Omental fat pad (tissue), 4 donors: ENCODE data around the gene IDNK. TPM values are rescaled to one million over a fixed set of nuclear protein-coding genes. Genes with fewer than 3 reads are reported as not detected.
A peak's percentile ranks its signal among the peaks of the same experiment; 100 is the strongest.

Source experiments
- ATAC-seq: fragments of 150-250 bp; one replicate; pipeline ENCODE4 v1.9.1; 2016; ENCODE audit warnings: mild to moderate bottlenecking, moderate library complexity; ENCODE audit not compliant: low FRiP score
- DNase-seq: peaks from one replicate; pipeline ENCODE4 v3.0.0-alpha.2; 2019; ENCODE audit warnings: low spot score
- total RNA-seq, 4 donors: library from RNA; depleted of rRNA; stranded (reverse); fragments of >200 nt; gene quantifications; one replicate each; pipeline ENCODE4 v1.1.0, GENCODE V29; 2016
- TF ChIP-seq, protein P1 (sequence below), 3 donors: fragments of 450-650 bp; IDR thresholded peaks; one replicate each; pipeline ENCODE4 v1.5.1; 2016 to 2017; ENCODE audit warnings: antibody characterized with exemption in 3 of 3, mild to moderate bottlenecking in 3 of 3, moderate library complexity in 2 of 3

The IDNK gene
- total RNA-seq, 4 donors from 2014 or later, result 5.9 to 9.0 (median 7.7) TPM

- ATAC-seq (no peak), DNase-seq (no peak)
- TF ChIP-seq, protein P1, sequence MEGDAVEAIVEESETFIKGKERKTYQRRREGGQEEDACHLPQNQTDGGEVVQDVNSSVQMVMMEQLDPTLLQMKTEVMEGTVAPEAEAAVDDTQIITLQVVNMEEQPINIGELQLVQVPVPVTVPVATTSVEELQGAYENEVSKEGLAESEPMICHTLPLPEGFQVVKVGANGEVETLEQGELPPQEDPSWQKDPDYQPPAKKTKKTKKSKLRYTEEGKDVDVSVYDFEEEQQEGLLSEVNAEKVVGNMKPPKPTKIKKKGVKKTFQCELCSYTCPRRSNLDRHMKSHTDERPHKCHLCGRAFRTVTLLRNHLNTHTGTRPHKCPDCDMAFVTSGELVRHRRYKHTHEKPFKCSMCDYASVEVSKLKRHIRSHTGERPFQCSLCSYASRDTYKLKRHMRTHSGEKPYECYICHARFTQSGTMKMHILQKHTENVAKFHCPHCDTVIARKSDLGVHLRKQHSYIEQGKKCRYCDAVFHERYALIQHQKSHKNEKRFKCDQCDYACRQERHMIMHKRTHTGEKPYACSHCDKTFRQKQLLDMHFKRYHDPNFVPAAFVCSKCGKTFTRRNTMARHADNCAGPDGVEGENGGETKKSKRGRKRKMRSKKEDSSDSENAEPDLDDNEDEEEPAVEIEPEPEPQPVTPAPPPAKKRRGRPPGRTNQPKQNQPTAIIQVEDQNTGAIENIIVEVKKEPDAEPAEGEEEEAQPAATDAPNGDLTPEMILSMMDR (IDR thresholded peaks at IDR 0.05), result no peak
Measured at GRCh38 chr9:83633676-83634075, 10.7 kb downstream of the IDNK start.

GRCh38 chr9:83636813-83637212, 13.9 kb downstream of the IDNK start:
- TF ChIP-seq, protein P1 (IDR thresholded peaks at IDR 0.05), result no peak
- DNase-seq (no peak), ATAC-seq (no peak)

DNA sequence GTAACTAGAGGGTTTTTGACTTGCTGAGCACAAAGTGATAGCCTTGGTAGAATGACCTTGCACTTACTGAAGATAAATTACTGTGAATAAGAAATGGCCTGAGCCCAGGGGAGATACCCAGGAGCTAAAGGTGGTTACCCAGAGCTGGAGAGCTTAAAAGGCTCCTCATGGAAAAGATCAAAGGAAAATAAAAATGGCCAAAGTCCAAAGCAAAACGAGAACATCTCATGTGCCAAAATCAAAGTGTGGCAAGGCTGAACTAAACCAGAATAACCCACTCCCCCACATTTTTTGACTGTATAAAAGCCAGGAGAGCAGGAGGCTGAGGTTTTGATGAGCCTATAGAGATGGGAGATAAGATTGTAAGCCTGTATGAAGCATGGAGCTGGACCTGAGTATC, 14.4 kb downstream of the IDNK start:
- ATAC-seq, result no peak
- TF ChIP-seq, protein P1 (IDR thresholded peaks at IDR 0.05), result no peak
- no peak for DNase-seq

DNA sequence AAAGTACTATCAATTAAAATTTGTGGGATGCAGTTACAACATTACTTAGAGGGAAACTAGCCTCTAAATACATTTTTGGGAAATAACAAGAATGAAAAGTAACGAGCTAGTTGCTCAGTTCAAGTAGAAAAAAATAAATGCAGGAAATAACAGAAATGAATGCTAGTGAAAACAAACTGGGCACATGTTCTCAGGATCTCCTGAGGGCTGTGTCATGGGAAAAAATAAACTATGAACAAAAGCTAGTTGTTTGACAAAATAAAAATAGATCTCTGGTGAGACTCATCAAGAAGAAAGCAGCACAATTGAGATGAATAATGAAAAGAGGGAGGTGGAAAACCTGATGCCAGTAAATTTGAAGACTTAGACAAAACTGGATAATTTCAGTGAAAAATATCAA, 16.3 kb downstream of the IDNK start:
- TF ChIP-seq, protein P1 (IDR thresholded peaks at IDR 0.05), result no peak
- ATAC-seq (no peak), DNase-seq (no peak)

- TF ChIP-seq, protein P1 (IDR thresholded peaks at IDR 0.05), result no peak
- ATAC-seq (no peak), DNase-seq (no peak)
Measured at GRCh38 chr9:83642793-83643192, 19.9 kb downstream of the IDNK start.

GRCh38 chr9:83646500-83647239, 23.7 kb downstream of the IDNK start:
- DNase-seq (no peak), ATAC-seq (no peak)
- TF ChIP-seq, protein P1 (IDR thresholded peaks at IDR 0.05), result no peak

DNA sequence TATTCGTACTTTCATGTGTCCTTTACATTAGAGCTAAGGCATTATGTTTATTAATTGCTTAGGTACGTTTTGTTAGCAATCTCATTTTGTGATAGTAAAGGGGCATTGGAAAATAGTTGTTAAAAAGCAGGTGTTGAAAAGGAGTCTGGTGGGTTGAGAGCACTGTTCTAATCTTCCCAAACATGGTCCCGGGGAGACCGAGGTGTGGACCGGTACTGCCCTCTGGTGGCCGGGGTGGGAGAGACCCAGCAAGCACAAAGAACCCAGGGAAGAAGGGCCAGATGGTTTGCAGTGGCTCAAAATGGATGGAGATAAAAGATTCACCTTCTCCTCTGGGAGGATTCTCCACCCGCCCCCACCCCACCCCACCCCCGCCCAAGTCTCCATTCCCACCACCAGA, 26.1 kb downstream of the IDNK start:
- ATAC-seq (peak; percentile 61), DNase-seq (peak; percentile 56)
- TF ChIP-seq, protein P1 (IDR thresholded peaks at IDR 0.05), result peak in 1 of 3 donors; percentile 33
